Natural killer cell (primary cell): ENCODE measurements around the gene MYO5A. TPM values are rescaled to one million over a fixed set of nuclear protein-coding genes. Genes with fewer than 3 reads are reported as not detected.
A peak's percentile ranks its signal among the peaks of the same experiment; 100 is the strongest.

Experiments
- ATAC-seq, 3 donors: fragments of 150-1000 bp in 2 of 3; fragments of 200-7000 bp in 1 of 3; cut with Tn5 transposase; 1 replicate in 1 of 3; 2 replicates in 2 of 3; pipeline ENCODE4 v1.10.0; 2021; ENCODE audit warnings: mild to moderate bottlenecking in 2 of 3, moderate library complexity in 2 of 3
- DNase-seq, 2 donors: peaks; one replicate each; pipeline versions ENCODE4 v3.0.0 to v3.0.0-alpha.2; 2013 to 2021; ENCODE audit warnings: mixed read lengths in 1 of 2
- H3K27ac ChIP-seq: one replicate; pipeline ENCODE4 v1.5.1; 2013; ENCODE audit warnings: mild to moderate bottlenecking, low read length
- H3K27me3 ChIP-seq: one replicate; pipeline ENCODE4 v1.6.1; 2013; ENCODE audit warnings: low read length; ENCODE audit not compliant: control insufficient read depth, insufficient read depth
- H3K36me3 ChIP-seq: one replicate; pipeline ENCODE4 v1.6.1; 2013; ENCODE audit warnings: low read length; ENCODE audit not compliant: control insufficient read depth, insufficient read depth
- H3K4me1 ChIP-seq: one replicate; pipeline ENCODE4 v1.6.1; 2013; ENCODE audit warnings: low read length; ENCODE audit not compliant: control insufficient read depth, insufficient read depth
- H3K4me3 ChIP-seq: one replicate; pipeline ENCODE4 v1.5.1; 2013; ENCODE audit warnings: low read length
- H3K9me3 ChIP-seq: one replicate; pipeline ENCODE4 v1.6.1; 2013; ENCODE audit warnings: low read length; ENCODE audit not compliant: control insufficient read depth, insufficient read depth
- H3K27ac Mint-ChIP-seq, 2 donors: one replicate each; pipeline ENCODE4 v1.8.0; 2022; ENCODE audit warnings: mild to moderate bottlenecking in 2 of 2, mixed read lengths in 2 of 2, moderate library complexity in 1 of 2
- H3K27me3 Mint-ChIP-seq, 2 donors: one replicate each; pipeline ENCODE4 v1.8.0; 2022; ENCODE audit warnings: low read depth in 2 of 2, mixed read lengths in 2 of 2
- H3K36me3 Mint-ChIP-seq: one replicate; pipeline ENCODE4 v1.8.0; 2022; ENCODE audit warnings: mixed read lengths
- H3K4me1 Mint-ChIP-seq, 2 donors: one replicate each; pipeline ENCODE4 v1.8.0; 2022; ENCODE audit warnings: mixed read lengths in 2 of 2
- H3K4me3 Mint-ChIP-seq: one replicate; pipeline ENCODE4 v1.8.0; 2022; ENCODE audit warnings: mild to moderate bottlenecking, moderate library complexity, mixed read lengths
- H3K9me3 Mint-ChIP-seq, 2 donors: one replicate each; pipeline ENCODE4 v1.8.0; 2022; ENCODE audit warnings: mixed read lengths in 2 of 2
- WGBS: methylation state at CpG from one replicate; pipeline ENCODE4 v1.1.7; 2013; ENCODE audit warnings: missing lambda C conversion rate; ENCODE audit not compliant: insufficient coverage; 5-methylcytosine and 5-hydroxymethylcytosine counted together
- intact Hi-C: fragments of 100-400 bp; cut with micrococcal nuclease; formaldehyde crosslinking; loops from one replicate; pipeline ENCODE4 v1.14.2; 2022
- total RNA-seq, 4 donors: library from RNA; stranded (reverse); fragments of 120-200 nt in 1 of 4; gene quantifications; one replicate each; pipeline versions ENCODE4 v1.2.3 to v1.2.4, GENCODE V29; 2013 to 2022
- TF ChIP-seq, protein P1 (sequence below): fragments of 200-600 bp; IDR thresholded peaks from one replicate; pipeline ENCODE4 v1.8.0; 2022; ENCODE audit warnings: antibody characterized with exemption

The MYO5A gene
- total RNA-seq, 3 donors from 2014 or later (not counting 1 experiment from before 2014, with no cell fraction given) = 42.8 to 51.5 (median 44.4) TPM

DNA sequence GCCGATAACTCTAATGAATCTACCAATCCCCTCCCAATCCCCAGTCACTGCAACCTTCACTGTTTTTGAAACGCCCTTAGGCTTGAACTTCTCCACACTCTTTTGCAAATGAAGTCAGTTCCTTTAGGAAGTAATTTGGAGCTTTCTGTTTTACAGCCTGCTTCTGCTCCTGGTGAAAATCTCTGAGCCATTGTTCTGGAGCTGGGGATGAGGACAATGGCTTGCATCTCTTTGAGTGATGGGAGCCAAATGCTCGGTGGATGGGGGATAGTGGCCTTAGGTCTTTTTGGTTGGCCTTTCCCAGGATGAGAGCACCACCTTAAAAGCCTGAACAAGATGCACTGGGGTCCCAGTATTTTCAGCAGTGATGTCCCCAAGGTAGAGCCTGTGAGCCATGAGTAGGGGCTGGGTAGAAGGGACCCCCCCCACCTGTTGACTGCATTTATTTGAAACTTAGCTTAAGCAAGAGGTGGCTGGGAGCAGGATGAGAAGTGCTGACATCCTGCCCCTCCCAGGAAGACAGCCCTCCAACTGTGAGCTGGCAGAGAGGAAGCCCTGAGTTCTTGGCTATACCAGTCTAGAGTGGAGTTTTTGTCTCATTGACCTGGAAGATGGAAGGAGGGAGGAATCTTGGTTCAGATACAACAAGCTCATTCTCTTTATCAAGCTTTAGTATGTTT lies 225.4 kb downstream of the MYO5A start:
- H3K36me3 Mint-ChIP-seq = peaks cover 13% of the 10 kb centered on the region
- H3K4me1 Mint-ChIP-seq = peaks cover 5 to 15% of the 10 kb centered on the region in 2 donors
- no peak overlapping the region for H3K27ac Mint-ChIP-seq
- no peaks in the 10 kb centered on the region for H3K27me3 Mint-ChIP-seq
- Histone ChIP-seq H3K9me3 (no peaks in the 10 kb centered on the region), H3K27me3 (no peaks in the 10 kb centered on the region), H3K4me3 (no peak overlapping the region), H3K36me3 (no peaks in the 10 kb centered on the region), H3K27ac (no peak overlapping the region), H3K4me1 (no peaks in the 10 kb centered on the region)
- no peak overlapping the region for H3K4me3 Mint-ChIP-seq
- no peak for ATAC-seq
- H3K9me3 Mint-ChIP-seq = no peaks in the 10 kb centered on the region
- intact Hi-C loops = no loop called here
- DNase-seq = no peak
- TF ChIP-seq, protein P1, sequence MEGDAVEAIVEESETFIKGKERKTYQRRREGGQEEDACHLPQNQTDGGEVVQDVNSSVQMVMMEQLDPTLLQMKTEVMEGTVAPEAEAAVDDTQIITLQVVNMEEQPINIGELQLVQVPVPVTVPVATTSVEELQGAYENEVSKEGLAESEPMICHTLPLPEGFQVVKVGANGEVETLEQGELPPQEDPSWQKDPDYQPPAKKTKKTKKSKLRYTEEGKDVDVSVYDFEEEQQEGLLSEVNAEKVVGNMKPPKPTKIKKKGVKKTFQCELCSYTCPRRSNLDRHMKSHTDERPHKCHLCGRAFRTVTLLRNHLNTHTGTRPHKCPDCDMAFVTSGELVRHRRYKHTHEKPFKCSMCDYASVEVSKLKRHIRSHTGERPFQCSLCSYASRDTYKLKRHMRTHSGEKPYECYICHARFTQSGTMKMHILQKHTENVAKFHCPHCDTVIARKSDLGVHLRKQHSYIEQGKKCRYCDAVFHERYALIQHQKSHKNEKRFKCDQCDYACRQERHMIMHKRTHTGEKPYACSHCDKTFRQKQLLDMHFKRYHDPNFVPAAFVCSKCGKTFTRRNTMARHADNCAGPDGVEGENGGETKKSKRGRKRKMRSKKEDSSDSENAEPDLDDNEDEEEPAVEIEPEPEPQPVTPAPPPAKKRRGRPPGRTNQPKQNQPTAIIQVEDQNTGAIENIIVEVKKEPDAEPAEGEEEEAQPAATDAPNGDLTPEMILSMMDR = no peak
- WGBS = 93% methylated on average over 3 of the region's 3 CpGs

- DNase-seq (no peak), ATAC-seq (no peak)
- Mint-ChIP-seq H3K9me3 (no peaks in the 10 kb centered on the region), H3K27ac (no peak overlapping the region), H3K4me3 (no peak overlapping the region), H3K36me3 (peaks cover 13% of the 10 kb centered on the region), H3K4me1 (peaks cover 5 to 15% of the 10 kb centered on the region in 2 donors), H3K27me3 (peaks cover 10 to 11% of the 10 kb centered on the region in 2 donors)
- H3K27me3 ChIP-seq = peaks cover under 1% of the 10 kb centered on the region
- H3K27ac ChIP-seq = no peak overlapping the region
- H3K4me3 ChIP-seq = no peak overlapping the region
- TF ChIP-seq, protein P1 = no peak
- H3K36me3 ChIP-seq = no peaks in the 10 kb centered on the region
- H3K4me1 ChIP-seq = no peaks in the 10 kb centered on the region
- intact Hi-C loops = no loop called here
- no peaks in the 10 kb centered on the region for H3K9me3 ChIP-seq
- 80% methylated on average over 1 of the region's 2 CpGs for WGBS
Measured at GRCh38 chr15:52301265-52301847, 227.3 kb downstream of the MYO5A start.

- H3K4me3 ChIP-seq = no peak within 1 kb of the TSS
- TF ChIP-seq, protein P1 = no peak
- 1% methylated on average over 65 of the region's 65 CpGs for WGBS
- H3K9me3 ChIP-seq = no peaks in the 10 kb centered on the region
- Mint-ChIP-seq H3K27me3 (peaks cover 33 to 44% of the 10 kb centered on the region in 2 donors), H3K27ac (no peak within 1 kb of the TSS), H3K4me1 (peaks cover 0 to 5% of the 10 kb centered on the region in 2 donors), H3K9me3 (no peaks in the 10 kb centered on the region), H3K4me3 (peak within 1 kb of the TSS; percentile 45), H3K36me3 (no peaks in the 10 kb centered on the region)
- intact Hi-C loops = no loop called here
- ATAC-seq (peak in 1 of 3 donors; percentile 32), DNase-seq (no peak)
- H3K4me1 ChIP-seq = peaks cover 13% of the 10 kb centered on the region
- H3K36me3 ChIP-seq = no peaks in the 10 kb centered on the region
- no peak within 1 kb of the TSS for H3K27ac ChIP-seq
- H3K27me3 ChIP-seq = peaks cover 9% of the 10 kb centered on the region
Measured at GRCh38 chr15:52295421-52296001, 233.2 kb downstream of the MYO5A start, which contains the start of gene MYO5C. Gene MYO5C (minus strand): TSS chr15:52295804. CDS start chr15:52295636, 168 bp downstream.
